ENCODE data around the gene SPTSSA. TPM values are rescaled to one million over a fixed set of nuclear protein-coding genes. Genes with fewer than 3 reads are reported as not detected.

The SPTSSA gene
- total RNA-seq, 1 donor from 2014 or later: 9.6 TPM

DNA sequence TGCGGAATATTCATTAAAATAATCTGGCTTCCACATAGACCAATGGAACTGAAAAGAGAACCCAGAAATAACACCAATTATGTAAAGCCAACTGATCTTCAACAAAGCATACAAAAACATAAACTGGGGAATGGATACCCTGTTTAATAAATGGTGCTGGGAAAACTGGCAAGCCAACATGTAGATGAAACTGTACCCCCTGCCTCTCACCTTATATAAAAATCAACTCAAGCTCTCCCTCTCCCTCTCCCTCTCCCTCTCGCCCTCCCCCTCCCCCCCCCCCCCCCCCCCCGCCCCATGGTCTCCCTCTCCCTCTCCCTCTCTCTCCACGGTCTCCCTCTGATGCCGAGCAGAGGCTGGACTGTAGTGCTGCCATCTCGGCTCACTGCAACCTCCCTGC lies 13.1 kb upstream of the SPTSSA start:
- no peaks in the 10 kb centered on the region for H3K4me1 ChIP-seq
- H3K27ac ChIP-seq: no peak overlapping the region
- H3K36me3 ChIP-seq: no peaks in the 10 kb centered on the region
- no peaks in the 10 kb centered on the region for H3K27me3 ChIP-seq
- H3K4me3 ChIP-seq: no peak overlapping the region
- H3K9me3 ChIP-seq: no peaks in the 10 kb centered on the region
- intact Hi-C loops (cut with DNase I): no loop called here
- no peak for DNase-seq (ENCODE audit: low spot score in 2 of 2)
- no peak for TF ChIP-seq CTCF (IDR thresholded peaks at IDR 0.05)

GRCh38 chr14:34474187-34474679 lies 12.2 kb upstream of the SPTSSA start:
- Histone ChIP-seq H3K27me3 (no peaks in the 10 kb centered on the region), H3K9me3 (no peaks in the 10 kb centered on the region), H3K4me1 (no peaks in the 10 kb centered on the region), H3K27ac (no peak overlapping the region), H3K36me3 (no peaks in the 10 kb centered on the region), H3K4me3 (no peak overlapping the region)
- intact Hi-C loops (cut with DNase I): no loop called here
- no peak for TF ChIP-seq CTCF (IDR thresholded peaks at IDR 0.05)
- no peak for DNase-seq (ENCODE audit: low spot score in 2 of 2)

DNA sequence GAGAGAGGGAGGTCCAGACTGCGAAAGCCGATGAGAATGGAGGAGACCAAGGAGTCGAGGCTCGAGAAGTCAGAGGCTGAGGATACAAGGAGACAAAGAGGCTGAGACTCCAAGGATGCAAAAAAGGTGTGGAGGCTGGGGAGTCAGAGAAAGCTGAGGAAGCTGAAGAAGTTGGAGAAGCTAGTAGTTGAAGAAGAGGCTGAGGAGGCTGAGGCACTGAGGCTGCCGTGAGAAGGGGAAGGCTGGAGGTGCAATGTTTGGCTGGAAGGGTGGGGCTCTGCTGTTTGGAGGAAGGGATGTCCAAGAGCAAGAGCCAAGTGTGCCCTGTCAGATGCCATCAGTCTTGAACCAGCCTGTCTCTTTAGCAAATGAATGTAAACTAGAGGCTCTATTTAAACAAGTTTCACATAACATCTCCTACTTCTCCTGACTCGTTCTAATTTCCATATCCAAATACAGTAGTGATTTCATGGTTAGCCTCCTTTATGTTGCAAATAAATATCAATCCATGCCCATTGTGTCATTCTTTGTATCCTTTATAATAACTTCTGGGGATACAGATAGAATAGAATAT lies 10.8 kb upstream of the SPTSSA start:
- no peaks in the 10 kb centered on the region for H3K36me3 ChIP-seq
- H3K27ac ChIP-seq: no peak overlapping the region
- H3K9me3 ChIP-seq: no peaks in the 10 kb centered on the region
- H3K27me3 ChIP-seq: no peaks in the 10 kb centered on the region
- no peak for TF ChIP-seq CTCF (IDR thresholded peaks at IDR 0.05)
- no peak for DNase-seq (ENCODE audit: low spot score in 2 of 2)
- H3K4me3 ChIP-seq: no peak overlapping the region
- intact Hi-C loops (cut with DNase I): no loop called here
- H3K4me1 ChIP-seq: no peaks in the 10 kb centered on the region

GRCh38 chr14:34470319-34470718 lies 8.3 kb upstream of the SPTSSA start:
- intact Hi-C loops (cut with DNase I): no loop called here
- Histone ChIP-seq H3K4me3 (no peak overlapping the region), H3K4me1 (no peaks in the 10 kb centered on the region), H3K27ac (no peak overlapping the region), H3K36me3 (no peaks in the 10 kb centered on the region), H3K27me3 (no peaks in the 10 kb centered on the region), H3K9me3 (no peaks in the 10 kb centered on the region)
- DNase-seq (ENCODE audit: low spot score in 2 of 2): no peak
- TF ChIP-seq CTCF (IDR thresholded peaks at IDR 0.05): no peak

- intact Hi-C loops (cut with DNase I): loop anchor here (10.0 kb wide), 1 partner anchor 168 kb away; the partner anchor contains the start of gene SNX6
- H3K36me3 ChIP-seq: no peaks in the 10 kb centered on the region
- no peak for DNase-seq (ENCODE audit: low spot score in 2 of 2)
- H3K4me1 ChIP-seq: no peaks in the 10 kb centered on the region
- H3K27me3 ChIP-seq: no peaks in the 10 kb centered on the region
- TF ChIP-seq CTCF (IDR thresholded peaks at IDR 0.05): no peak
- H3K27ac ChIP-seq: no peak overlapping the region
- no peak overlapping the region for H3K4me3 ChIP-seq
- no peaks in the 10 kb centered on the region for H3K9me3 ChIP-seq
Measured at GRCh38 chr14:34466691-34467090, 4.7 kb upstream of the SPTSSA start.

Measured in ascending aorta (tissue), 2 donors.